HL-60 (cell line): Measurements from ENCODE around the gene C5orf47.

Source experiments
- DNase-seq, 2 experiments: peaks; one replicate each; pipeline ENCODE4 v3.0.0-alpha.2; 2010 to 2020; ENCODE audit warnings: low read depth in 1 of 2, low spot score in 1 of 2
- H3K27ac ChIP-seq: fragments of 250-450 bp; sonication (Bioruptor Pico); replicated peaks from 2 replicates; pipeline ENCODE4 v1.5.1; 2020; ENCODE audit warnings: mild to moderate bottlenecking, moderate library complexity
- H3K27me3 ChIP-seq: fragments of 250-450 bp; sonication (Bioruptor Pico); 2 replicates; pipeline ENCODE4 v1.5.1; 2021; ENCODE audit warnings: mild to moderate bottlenecking, moderate library complexity; ENCODE audit not compliant: insufficient read depth, poor library complexity, severe bottlenecking
- H3K4me3 ChIP-seq: replicated peaks from 2 replicates; pipeline ENCODE4 v1.5.1; 2011; ENCODE audit warnings: mild to moderate bottlenecking, control low read depth, low read length; ENCODE audit not compliant: insufficient read depth
- GABPA ChIP-seq: IDR thresholded peaks from 2 replicates; pipeline ENCODE4 v1.6.1; 2012; ENCODE audit warnings: low read depth
- POLR2AphosphoS5 ChIP-seq: IDR thresholded peaks from 2 replicates; pipeline ENCODE4 v1.6.1; 2012; ENCODE audit warnings: low read depth
- SPI1 ChIP-seq: IDR thresholded peaks from 2 replicates; pipeline ENCODE4 v1.6.1; 2012; ENCODE audit warnings: low read depth, mild to moderate bottlenecking, borderline replicate concordance
- TF ChIP-seq, protein P1 (sequence below): IDR thresholded peaks from one replicate; pipeline ENCODE4 v1.5.1; 2011; ENCODE audit warnings: low read length, control low read depth, inconsistent platforms; ENCODE audit not compliant: insufficient read depth
- TF ChIP-seq, protein P2 (sequence below): IDR thresholded peaks from 2 replicates; pipeline ENCODE4 v1.6.1; 2012; ENCODE audit warnings: low read depth; ENCODE audit not compliant: insufficient replicate concordance

The C5orf47 gene

DNA sequence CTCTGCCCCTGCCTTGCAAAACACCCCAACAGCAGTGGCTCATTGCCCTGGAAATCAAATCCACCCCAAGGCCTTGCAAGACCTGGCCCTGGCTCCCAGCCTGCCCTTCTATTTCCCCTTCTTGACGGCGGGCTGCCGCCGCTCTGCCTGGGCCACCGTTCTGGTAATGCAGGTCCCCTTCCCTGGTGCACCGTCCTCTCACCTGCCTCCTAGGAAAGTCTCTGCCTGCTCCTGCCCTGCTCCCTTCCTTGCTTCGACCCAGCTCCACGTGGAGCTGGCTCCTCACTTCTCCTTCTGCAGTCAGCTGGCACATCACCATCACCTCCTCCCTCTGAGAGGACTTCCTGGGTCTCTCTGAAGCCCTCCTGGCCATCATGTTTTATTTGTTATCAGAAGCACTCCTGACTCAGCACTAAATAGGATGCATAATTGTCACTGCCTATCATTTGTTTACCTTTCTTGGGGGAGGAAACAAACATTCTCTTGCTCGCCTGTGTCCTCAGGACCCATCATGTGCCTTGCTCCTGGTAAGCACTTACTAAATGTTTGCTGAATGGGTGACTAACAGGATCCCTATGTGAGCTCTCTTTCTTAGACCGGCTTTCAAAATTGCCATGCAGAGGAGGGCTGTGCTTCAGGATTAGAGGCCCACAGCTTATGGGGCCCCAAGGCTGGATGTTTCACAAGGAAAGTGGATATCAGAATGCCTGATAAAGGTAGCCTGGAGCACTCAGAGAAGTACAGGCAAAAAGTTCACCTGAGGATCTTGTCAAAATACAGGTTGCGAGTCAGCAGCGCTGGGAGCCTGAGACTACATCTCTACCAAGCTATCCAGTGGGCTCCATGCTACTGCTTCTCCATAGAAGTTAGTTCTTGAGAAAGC lies 19.6 kb upstream of the C5orf47 start:
- no peak overlapping the region for H3K27ac ChIP-seq
- H3K27me3 ChIP-seq: no peaks in the 10 kb centered on the region
- H3K4me3 ChIP-seq: no peak overlapping the region
- TF ChIP-seq, protein P1, sequence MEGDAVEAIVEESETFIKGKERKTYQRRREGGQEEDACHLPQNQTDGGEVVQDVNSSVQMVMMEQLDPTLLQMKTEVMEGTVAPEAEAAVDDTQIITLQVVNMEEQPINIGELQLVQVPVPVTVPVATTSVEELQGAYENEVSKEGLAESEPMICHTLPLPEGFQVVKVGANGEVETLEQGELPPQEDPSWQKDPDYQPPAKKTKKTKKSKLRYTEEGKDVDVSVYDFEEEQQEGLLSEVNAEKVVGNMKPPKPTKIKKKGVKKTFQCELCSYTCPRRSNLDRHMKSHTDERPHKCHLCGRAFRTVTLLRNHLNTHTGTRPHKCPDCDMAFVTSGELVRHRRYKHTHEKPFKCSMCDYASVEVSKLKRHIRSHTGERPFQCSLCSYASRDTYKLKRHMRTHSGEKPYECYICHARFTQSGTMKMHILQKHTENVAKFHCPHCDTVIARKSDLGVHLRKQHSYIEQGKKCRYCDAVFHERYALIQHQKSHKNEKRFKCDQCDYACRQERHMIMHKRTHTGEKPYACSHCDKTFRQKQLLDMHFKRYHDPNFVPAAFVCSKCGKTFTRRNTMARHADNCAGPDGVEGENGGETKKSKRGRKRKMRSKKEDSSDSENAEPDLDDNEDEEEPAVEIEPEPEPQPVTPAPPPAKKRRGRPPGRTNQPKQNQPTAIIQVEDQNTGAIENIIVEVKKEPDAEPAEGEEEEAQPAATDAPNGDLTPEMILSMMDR: no peak
- TF ChIP-seq SPI1 (no peak), POLR2AphosphoS5 (no peak), GABPA (no peak)
- TF ChIP-seq, protein P2, sequence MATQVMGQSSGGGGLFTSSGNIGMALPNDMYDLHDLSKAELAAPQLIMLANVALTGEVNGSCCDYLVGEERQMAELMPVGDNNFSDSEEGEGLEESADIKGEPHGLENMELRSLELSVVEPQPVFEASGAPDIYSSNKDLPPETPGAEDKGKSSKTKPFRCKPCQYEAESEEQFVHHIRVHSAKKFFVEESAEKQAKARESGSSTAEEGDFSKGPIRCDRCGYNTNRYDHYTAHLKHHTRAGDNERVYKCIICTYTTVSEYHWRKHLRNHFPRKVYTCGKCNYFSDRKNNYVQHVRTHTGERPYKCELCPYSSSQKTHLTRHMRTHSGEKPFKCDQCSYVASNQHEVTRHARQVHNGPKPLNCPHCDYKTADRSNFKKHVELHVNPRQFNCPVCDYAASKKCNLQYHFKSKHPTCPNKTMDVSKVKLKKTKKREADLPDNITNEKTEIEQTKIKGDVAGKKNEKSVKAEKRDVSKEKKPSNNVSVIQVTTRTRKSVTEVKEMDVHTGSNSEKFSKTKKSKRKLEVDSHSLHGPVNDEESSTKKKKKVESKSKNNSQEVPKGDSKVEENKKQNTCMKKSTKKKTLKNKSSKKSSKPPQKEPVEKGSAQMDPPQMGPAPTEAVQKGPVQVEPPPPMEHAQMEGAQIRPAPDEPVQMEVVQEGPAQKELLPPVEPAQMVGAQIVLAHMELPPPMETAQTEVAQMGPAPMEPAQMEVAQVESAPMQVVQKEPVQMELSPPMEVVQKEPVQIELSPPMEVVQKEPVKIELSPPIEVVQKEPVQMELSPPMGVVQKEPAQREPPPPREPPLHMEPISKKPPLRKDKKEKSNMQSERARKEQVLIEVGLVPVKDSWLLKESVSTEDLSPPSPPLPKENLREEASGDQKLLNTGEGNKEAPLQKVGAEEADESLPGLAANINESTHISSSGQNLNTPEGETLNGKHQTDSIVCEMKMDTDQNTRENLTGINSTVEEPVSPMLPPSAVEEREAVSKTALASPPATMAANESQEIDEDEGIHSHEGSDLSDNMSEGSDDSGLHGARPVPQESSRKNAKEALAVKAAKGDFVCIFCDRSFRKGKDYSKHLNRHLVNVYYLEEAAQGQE: no peak
- DNase-seq: no peak

DNA sequence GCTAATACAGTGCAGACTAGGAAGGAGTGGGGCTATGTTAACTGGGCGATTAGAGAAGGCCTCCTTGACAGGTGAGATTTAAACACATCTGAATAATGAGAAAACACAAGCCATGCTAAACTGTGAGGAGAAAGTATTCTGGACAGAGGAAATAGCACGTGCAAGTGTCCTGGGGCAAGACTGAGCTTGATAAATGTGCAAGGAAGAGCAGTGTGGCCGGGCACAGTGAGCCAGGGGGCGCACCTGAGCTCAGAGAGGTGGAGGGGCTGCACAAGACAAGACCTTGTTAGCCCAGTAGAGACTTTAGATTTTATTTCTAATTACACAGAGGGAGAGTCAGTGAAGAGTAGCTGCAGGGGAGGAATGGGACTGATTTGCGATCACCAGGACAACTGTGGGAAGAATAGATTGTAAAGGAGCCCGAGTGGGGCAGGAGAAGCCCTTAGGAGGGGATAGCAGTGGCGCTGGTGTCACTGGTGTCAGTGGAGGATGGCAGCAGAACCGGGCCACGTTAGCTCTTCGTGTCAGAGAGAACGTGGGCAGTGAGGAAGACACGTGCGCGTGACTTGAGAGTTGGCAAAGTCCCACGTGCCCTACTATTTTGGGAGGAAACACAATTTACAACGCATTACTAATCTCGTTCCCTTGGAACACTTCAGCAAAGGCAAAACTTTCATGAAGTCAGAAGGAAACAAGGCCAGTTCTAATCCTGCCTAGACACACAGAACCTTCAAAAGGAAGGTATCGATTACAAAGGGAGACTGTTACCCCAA lies 17.9 kb upstream of the C5orf47 start:
- Histone ChIP-seq H3K27ac (no peak overlapping the region), H3K4me3 (no peak overlapping the region), H3K27me3 (no peaks in the 10 kb centered on the region)
- DNase-seq: no peak
- TF ChIP-seq, protein P2: no peak
- TF ChIP-seq SPI1 (no peak), POLR2AphosphoS5 (no peak), GABPA (no peak)
- TF ChIP-seq, protein P1: no peak

DNA sequence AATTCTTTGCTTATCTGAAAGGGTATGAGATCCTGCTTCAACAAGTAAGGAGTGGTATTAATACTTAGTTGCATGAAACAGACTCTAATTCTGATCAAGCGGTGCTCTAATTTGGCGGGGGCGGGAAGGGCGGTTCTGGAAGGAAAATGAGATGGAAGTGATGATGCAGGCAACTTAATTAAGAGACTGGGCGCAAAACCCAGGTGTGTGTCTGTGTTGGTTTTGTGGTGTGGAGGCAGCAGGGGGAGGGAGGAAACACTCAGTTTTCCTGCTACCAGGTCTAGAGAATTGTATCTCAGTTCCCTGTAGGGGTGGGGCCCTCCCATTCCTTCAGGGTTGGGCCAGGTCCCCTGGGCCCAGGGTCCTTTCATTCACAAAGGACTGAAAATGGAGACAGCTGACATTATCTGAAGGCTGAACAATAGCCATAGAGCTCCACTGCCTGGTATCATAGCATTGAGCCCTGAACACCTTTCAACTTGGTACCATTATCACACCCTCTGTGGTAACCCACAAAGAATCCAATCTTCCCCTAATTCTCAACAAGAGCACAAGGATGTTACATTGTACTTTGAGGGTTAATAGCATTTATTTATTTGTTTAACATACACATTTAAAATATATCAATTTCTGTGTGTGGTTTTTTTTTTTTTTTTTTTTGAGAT lies 17.2 kb upstream of the C5orf47 start:
- no peak overlapping the region for H3K4me3 ChIP-seq
- DNase-seq: no peak
- peaks cover 5% of the 10 kb centered on the region for H3K27me3 ChIP-seq
- TF ChIP-seq, protein P2: no peak
- TF ChIP-seq POLR2AphosphoS5: no peak
- no peak for TF ChIP-seq GABPA
- TF ChIP-seq, protein P1: no peak
- no peak for TF ChIP-seq SPI1
- H3K27ac ChIP-seq: no peak overlapping the region
